ENCODE measurements around the gene HP.

HP gene

DNA sequence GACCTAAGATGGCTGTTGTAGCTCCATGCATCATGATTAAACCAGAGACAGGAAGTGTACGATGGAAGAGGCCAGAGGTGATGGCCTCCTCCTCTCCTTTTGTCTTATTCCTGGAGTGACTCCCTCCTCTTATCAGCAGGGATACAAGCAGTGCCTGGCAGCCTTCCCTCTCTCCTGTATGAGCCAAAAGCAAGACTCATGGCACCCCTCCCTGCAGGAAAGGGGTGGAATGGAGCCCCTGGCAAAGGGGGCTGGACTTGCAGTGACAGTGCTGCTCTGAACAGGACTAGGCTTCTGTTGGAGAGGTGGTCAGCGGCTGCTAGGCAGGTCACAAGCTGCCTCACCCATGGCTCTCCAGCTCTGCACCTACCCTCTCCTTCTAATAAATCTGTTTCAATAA lies 30.7 kb downstream of the HP start:
- TF ChIP-seq FOXP2 (optimal IDR thresholded peaks at IDR 0.05; ENCODE audit: borderline replicate concordance, extremely low read depth, extremely low read length, insufficient read depth) (no peak), TAF1 (IDR thresholded peaks at IDR 0.05; ENCODE audit: borderline replicate concordance, insufficient read depth, low read length) (no peak), SIN3A (IDR thresholded peaks at IDR 0.05; ENCODE audit: borderline replicate concordance, insufficient read depth, low read length) (no peak), POLR2AphosphoS5 (IDR thresholded peaks at IDR 0.05; ENCODE audit: low read depth, low read length) (no peak)

- no peak for TF ChIP-seq TAF1 (IDR thresholded peaks at IDR 0.05; ENCODE audit: borderline replicate concordance, insufficient read depth, low read length)
- no peak for TF ChIP-seq SIN3A (IDR thresholded peaks at IDR 0.05; ENCODE audit: borderline replicate concordance, insufficient read depth, low read length)
- TF ChIP-seq FOXP2 (optimal IDR thresholded peaks at IDR 0.05; ENCODE audit: borderline replicate concordance, extremely low read depth, extremely low read length, insufficient read depth): no peak
- TF ChIP-seq POLR2AphosphoS5 (IDR thresholded peaks at IDR 0.05; ENCODE audit: low read depth, low read length): no peak
- TF ChIP-seq REST (IDR thresholded peaks at IDR 0.05; ENCODE audit: insufficient read depth in 1 of 2, low read depth in 2 of 2, low read length in 2 of 2): no peak
These were observed 36.9 kb downstream of the HP start for GRCh38 chr16:72091217-72091616.

DNA sequence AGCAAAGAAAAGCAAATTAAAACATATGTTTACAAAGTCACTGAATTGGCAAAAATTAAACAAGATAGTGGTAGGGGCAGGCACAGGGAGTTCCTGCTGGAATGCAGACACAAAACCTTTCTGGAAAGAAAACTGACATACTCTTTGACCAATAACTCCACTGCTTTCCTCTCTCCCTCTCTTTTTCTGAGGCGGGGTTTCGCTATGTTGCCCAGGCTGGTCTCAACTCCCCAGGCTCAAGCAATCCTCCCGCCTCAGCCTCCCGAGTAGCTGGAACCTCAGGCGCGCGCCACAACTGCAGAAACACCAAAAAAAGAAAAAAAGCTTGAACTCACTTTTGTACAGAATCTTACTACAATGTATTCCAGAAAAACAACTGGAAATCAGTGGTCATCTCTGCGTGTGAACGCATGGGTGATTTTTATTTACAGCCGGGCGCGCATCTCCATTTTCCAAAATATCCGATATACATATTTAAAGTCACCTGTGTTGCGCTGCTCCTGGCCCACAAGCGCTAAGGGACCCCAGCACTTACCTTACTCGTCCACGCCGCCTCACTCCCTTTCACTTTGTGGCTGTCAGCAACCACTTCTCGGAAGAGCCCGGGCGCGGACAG lies 38.6 kb downstream of the HP start:
- no peak for TF ChIP-seq POLR2AphosphoS5 (IDR thresholded peaks at IDR 0.05; ENCODE audit: low read depth, low read length)
- no peak for TF ChIP-seq FOXP2 (optimal IDR thresholded peaks at IDR 0.05; ENCODE audit: borderline replicate concordance, extremely low read depth, extremely low read length, insufficient read depth)
- TF ChIP-seq TAF1 (IDR thresholded peaks at IDR 0.05; ENCODE audit: borderline replicate concordance, insufficient read depth, low read length): no peak
- TF ChIP-seq SIN3A (IDR thresholded peaks at IDR 0.05; ENCODE audit: borderline replicate concordance, insufficient read depth, low read length): no peak
- TF ChIP-seq REST (IDR thresholded peaks at IDR 0.05; ENCODE audit: insufficient read depth in 1 of 2, low read depth in 2 of 2, low read length in 2 of 2): no peak

DNA sequence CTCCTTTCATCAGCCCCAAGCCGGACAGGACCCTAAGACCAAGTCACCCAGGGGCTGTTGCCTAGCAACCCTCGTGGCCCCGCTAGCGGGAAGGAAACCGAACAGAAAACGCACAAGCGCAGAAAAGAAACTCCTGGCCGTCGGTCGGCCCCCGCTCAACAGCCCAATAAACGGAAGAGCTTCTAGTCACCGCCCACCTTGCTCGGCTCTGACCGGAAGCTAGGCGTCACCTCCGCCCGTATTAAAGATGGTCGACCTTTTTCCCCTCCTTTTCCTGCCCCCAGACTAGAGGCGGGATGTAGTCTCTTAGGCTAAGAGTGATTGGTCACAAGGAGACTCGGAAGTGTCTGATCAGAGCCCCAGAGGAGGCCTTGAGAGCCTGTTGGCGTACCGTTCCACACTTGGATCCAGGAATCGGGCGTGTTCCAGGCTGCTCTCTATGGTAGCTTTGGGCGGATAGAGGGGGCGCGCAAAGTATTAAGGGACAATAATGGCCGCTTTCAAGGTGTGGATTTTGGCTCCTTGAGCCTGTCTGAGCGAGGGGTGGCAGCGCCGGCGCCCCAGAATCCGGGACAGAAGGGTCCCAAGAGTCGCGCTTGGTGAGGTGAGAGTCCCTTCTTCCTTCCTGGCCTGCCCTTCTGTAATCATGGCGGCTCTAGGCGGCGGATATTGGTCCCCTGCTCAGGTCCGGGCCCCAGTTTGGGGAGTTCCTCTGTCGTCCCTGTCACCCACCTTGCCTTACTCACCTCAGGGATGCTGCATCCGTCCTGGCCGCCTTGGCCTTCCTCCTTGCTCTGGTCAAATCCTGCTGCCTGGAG lies 39.4 kb downstream of the HP start, which contains the start of the genes DHX38 and TXNL4B:
Gene DHX38, plus strand, starts transcription at position 400 of the 818 bp plus-strand sequence. CDS start 2,311 bp downstream, outside the sequence.
Gene TXNL4B, minus strand, starts transcription at position 173 of the 818 bp plus-strand sequence. CDS start 2,871 bp downstream, outside the sequence.
- peak; percentile 54; the same call in 1 of the 2 replicates for TF ChIP-seq SIN3A (IDR thresholded peaks at IDR 0.05; ENCODE audit: borderline replicate concordance, insufficient read depth, low read length)
- TF ChIP-seq FOXP2 (optimal IDR thresholded peaks at IDR 0.05; ENCODE audit: borderline replicate concordance, extremely low read depth, extremely low read length, insufficient read depth): no peak
- TF ChIP-seq POLR2AphosphoS5 (IDR thresholded peaks at IDR 0.05; ENCODE audit: low read depth, low read length): peak; percentile 65; the same call in 1 of the 2 replicates
- TF ChIP-seq REST (IDR thresholded peaks at IDR 0.05; ENCODE audit: insufficient read depth in 1 of 2, low read depth in 2 of 2, low read length in 2 of 2): no peak
- 0 out of 2 replicates have a peak, but pooled peaks have one; percentile 63 for TF ChIP-seq TAF1 (IDR thresholded peaks at IDR 0.05; ENCODE audit: borderline replicate concordance, insufficient read depth, low read length)

DNA sequence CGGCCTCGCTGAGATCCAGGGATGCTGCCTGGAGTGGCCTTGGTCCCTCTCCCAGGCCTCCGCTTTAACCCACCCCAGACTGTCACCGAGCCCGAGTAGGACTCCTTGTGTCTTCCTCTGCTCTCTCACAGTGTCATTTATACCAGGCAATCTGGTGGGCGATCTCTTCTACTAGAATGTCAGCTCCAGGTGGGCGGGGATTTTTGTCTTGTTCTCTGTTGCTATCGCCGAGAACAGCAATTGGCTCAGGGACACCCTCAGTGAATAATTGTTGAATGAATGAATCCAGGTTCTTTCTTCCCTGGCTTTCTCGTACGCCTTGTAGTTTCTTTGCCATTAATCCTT lies 39.9 kb downstream of the HP start:
- TF ChIP-seq SIN3A (IDR thresholded peaks at IDR 0.05; ENCODE audit: borderline replicate concordance, insufficient read depth, low read length) (no peak), TAF1 (IDR thresholded peaks at IDR 0.05; ENCODE audit: borderline replicate concordance, insufficient read depth, low read length) (no peak), FOXP2 (optimal IDR thresholded peaks at IDR 0.05; ENCODE audit: borderline replicate concordance, extremely low read depth, extremely low read length, insufficient read depth) (no peak), REST (IDR thresholded peaks at IDR 0.05; ENCODE audit: insufficient read depth in 1 of 2, low read depth in 2 of 2, low read length in 2 of 2) (no peak), POLR2AphosphoS5 (IDR thresholded peaks at IDR 0.05; ENCODE audit: low read depth, low read length) (no peak)
